HEK293T (cell line): Measurements from ENCODE around the gene MROH2A.

Source experiments
- BHLHE40 ChIP-seq: fragments of 450-650 bp; IDR thresholded peaks from 2 replicates; pipeline ENCODE4 v1.6.1; 2016; ENCODE audit warnings: mild to moderate bottlenecking, moderate library complexity, borderline replicate concordance
- ELF4 ChIP-seq: fragments of 450-650 bp; IDR thresholded peaks from 2 replicates; pipeline ENCODE4 v1.6.1; 2017; ENCODE audit warnings: antibody characterized with exemption
- FOXM1 ChIP-seq: fragments of 450-650 bp; IDR thresholded peaks from 2 replicates; pipeline ENCODE4 v1.6.1; 2017; ENCODE audit warnings: mild to moderate bottlenecking, borderline replicate concordance
- HDGF ChIP-seq: fragments of 450-650 bp; IDR thresholded peaks from 2 replicates; pipeline ENCODE4 v1.6.1; 2017; ENCODE audit warnings: antibody characterized with exemption, borderline replicate concordance
- PKNOX1 ChIP-seq: fragments of 450-650 bp; IDR thresholded peaks from 2 replicates; pipeline ENCODE4 v1.6.1; 2016
- SP1 ChIP-seq: fragments of 450-650 bp; IDR thresholded peaks from 2 replicates; pipeline ENCODE4 v1.6.1; 2017
- SUZ12 ChIP-seq: fragments of 450-650 bp; IDR thresholded peaks from 2 replicates; pipeline ENCODE4 v1.6.1; 2016; ENCODE audit warnings: mild to moderate bottlenecking
- ZNF384 ChIP-seq: fragments of 450-650 bp; IDR thresholded peaks from 2 replicates; pipeline ENCODE4 v1.6.1; 2016

- no peak for TF ChIP-seq HDGF
- no peak for TF ChIP-seq ELF4
- TF ChIP-seq PKNOX1: no peak
- no peak for TF ChIP-seq FOXM1
- TF ChIP-seq ZNF384: no peak
- no peak for TF ChIP-seq SUZ12
- no peak for TF ChIP-seq BHLHE40
- no peak for TF ChIP-seq SP1
These were observed 33.0 kb downstream of the MROH2A start for GRCh38 chr2:233811087-233811486.
